Pulmonary artery endothelial cell (primary cell): ENCODE measurements around the gene RIMBP2. TPM values are rescaled to one million over a fixed set of nuclear protein-coding genes. Genes with fewer than 3 reads are reported as not detected.

Experiments used
- DNase-seq: peaks from one replicate; pipeline ENCODE4 v3.0.0-alpha.2; 2011; ENCODE audit warnings: low read depth, low spot score
- total RNA-seq: library from RNA; depleted of rRNA; stranded (reverse); fragments of >200 nt; gene quantifications from 2 replicates; pipeline ENCODE4 v1.2.3, GENCODE V29; 2014

RIMBP2 gene
- total RNA-seq, 1 donor from 2014 or later: not detected

DNA sequence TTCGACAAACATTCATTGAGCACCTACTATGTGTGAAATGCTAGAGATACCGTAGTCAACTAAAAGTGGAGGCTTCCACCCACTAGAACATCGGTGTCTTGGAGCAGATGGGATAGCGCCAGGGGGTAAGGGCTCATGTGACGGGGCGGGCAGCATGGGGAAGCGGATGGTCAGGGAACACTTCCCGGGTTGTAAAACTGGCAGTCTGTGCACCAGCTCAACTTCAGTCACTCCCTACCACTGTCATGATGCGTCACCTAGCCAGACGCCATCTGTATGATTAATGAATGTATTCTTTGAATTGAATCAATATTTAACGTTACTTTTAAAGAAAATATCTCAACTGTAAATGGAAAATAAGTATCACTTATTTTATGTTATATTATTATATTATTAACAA lies 284.9 kb downstream of the RIMBP2 start:
- no peak for DNase-seq

DNA sequence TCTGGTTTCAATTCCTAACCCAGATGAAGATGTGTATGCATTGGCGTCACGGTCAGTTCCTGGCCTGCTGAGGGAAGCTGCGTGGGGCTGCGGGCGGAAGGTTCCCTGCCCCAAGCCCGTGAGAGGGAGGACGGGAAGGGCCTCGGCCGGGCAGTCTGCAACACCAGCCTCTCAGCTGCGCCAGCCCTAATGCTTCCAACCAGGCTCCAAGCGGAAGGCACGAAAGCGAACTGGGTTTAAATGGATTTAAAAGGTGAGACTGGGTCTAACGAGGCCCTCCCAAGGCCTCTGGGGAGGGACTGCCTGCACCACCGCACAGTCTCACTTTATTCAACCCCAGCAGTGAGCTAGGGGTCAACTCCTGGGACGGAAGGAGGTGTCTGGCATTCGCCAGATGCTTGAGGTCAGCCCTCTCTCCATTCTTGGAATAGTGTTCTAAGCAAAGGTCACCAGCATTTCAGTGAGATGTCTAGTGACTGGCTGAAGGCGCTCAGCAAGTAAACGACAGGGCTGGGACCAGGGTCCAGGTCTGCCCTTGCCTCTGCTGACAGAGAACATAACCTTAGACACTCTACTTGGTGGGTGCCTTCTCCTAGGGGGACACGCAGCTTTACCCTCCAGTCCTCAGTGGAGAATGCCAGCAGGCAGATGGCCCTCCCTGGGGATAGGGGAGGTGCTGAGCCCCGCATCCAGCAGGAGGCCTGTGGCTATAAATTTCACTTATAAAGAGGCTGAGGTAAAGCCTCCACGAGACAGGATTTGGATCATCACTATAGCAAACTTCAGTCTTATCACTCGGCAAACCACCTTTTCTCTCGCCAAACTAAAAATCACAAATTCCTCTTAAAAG lies 286.2 kb downstream of the RIMBP2 start:
- no peak for DNase-seq

DNA sequence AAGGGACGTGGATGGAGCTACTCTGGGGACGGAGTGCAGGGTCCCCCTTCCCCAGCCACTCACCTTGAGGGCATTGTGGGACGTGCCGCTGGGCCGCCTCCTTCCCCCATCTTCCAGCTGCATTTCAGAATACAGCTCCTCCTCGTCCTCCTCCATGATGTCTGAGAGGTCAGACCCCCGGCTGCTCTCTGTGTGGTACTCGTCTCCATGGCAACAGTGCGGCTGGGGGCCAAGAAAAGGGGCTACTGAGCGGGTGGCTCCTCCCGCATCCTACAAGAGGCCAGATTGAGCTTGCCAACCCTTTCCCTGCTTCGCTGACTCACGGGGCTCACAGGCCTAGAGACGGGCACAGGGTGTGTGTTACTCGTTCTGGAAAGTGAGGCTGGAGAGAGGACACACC lies 288.0 kb downstream of the RIMBP2 start:
- DNase-seq: no peak

DNA sequence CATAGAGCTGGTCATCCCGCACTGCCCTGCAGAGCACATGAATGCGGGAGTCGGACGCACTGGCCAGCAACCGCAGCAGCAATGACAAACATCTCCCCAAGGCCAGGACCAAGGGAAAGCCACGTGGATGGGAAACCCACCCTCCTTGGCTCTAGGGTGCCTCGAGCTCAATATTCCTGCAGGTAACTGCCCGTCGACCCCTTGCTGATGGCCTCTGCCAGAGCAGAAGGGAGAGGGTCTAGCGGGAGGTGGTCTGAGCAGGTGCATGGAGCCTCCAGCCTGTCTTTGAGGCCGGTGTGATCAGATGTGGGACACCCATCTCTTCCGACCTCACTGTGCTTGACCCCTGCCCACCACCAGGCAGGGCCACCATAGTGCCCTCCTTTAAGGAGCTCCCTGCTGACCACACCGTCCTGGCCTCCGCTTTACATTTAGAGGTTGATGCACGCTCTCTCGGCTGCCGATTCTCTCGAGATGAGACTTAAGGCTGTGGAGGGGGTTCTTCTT lies 288.7 kb downstream of the RIMBP2 start:
- DNase-seq: no peak

DNA sequence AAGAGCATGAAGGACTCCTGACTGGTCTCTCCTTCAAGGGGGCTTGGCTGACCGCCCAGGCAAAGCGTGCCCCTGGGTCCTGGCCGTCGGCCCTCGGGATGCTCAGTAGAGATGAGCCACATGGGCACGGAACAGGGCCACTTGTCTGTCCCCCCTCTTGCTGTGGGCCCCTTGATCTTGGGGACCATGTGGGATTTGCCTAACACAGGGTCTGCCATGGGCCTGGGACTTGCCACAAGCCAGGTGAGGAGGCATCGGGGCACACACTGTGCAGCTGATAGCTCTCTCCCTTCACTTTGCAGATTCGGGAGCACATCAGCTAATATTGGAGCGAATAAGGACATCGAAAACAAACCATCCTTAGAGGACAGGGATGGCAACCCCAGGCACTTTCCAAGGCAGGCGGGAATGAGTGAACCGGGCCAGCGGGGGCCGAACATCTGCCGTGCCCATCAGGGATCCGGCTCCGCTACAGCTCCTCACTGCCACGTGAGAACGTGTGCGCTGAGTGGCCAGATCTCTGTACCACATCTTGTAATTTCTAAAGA lies 290.3 kb downstream of the RIMBP2 start:
- no peak for DNase-seq

DNA sequence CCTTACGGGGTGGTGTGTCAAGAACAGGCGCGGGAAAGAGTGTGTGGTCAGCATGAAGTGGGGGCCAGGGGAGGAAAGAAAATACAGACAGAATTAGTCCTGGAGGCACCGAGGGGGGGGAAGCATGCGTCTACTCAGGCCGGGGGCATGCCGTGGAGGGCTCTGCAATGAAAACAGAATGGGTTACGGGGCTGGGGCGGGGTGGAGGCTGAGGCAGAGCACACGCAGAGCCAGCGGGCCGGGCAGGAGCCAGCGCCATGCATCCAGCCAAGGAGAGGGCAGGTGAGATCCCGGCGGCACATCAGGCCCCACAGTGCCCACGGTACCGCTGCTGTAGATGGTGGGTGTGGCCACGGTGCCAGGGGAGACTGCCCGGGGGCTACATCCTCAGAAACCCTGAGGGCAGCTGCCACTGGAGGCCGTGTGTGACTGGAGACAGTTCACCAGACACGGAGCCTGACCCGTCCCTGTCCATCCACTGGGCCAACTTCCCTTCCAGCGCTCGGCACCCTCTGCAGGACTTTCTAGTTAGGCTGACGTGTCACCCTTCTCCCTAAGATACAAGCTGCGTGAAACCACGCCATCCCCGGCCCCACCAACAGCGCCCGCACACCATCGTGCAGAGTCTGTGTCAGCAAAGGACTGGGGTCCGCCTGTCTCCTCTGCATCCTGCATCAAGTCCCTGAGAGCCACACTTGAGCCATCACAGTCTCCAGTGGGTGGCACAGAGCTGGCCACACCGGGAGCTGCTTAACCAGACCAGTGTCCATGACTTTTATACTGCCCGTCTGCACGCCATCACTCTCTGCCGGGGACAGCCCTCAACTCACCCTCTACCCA lies 291.0 kb downstream of the RIMBP2 start:
- DNase-seq: no peak

DNA sequence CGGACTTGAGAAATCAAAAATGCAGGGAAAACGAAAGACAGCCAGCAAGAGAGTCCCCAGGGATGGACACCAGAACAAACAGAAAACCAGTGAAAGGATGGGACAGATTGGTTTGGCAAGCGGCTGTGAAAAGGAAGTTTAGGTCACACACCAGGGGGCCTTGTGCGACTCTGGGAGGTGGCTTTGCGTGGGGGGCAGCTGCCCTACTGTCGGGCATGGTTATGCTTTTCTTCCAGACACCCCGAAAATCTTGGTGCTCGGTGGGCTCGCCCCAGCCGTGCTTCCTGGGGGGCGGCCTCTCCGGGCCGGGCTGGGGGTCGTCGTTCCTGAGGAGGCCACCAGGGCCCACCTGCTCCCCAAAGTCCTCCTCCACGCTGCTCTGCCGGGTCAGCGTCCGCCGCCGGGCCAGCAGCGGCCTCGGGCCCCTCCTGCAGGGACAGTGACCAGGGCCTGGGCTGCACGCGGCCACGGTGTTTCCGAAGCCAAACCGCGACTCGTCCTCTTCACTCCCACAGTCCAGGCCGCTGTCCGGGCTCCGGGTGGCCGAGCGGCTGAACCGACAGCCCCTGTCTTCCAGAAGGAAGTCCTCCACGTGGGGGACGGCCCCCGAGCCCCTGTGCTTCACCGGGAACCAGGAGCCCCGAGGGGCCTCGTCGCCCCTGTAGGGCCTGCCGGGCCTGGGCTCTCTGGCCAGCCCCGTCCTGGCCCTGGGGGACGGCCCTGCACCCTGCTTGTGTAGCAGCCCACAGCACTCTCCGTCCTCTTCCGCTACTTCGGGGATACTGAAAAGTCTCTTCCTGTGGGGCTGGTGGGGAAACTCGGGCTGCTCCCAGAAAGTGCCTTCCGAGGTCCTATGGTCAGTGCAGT lies 291.9 kb downstream of the RIMBP2 start:
- no peak for DNase-seq

DNA sequence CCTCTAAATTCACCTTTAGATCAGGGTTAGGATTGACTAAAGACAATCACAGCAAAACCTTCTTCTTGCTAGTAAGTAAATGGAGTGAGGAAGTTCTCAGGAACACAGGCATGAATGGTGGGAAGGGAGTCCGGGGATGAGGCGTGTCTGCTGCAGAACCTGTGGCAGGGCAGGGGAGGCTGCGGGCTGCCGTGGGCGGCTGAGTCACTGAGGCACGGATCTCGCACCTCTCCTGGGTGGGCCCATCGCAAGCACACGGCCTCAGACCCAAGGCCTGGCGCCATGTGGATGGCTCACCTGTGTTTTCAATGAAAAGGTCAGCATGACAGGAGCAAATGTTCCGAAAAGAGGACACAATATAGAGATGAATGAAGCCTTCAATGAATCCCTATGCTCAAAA lies 293.0 kb downstream of the RIMBP2 start:
- DNase-seq: no peak

DNA sequence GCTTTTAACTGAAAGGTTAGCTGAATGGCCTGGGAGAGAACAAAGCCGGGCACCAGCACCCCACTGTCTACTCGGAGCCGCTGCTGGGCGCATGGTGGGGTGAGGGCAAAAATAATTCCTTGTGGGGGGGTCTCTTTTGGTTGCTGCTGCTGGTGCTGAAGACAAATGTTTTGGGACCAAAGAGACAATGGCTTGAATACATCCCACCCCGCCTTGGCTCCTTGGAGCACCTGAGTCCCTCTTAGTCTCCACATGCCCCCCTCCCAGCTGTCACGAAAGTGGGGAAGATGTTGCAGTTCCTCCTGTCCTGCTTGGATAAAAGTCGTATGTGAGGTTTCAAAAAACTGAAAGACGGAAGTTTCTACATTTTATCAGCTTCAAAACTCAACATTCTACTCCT lies 293.4 kb downstream of the RIMBP2 start:
- no peak for DNase-seq

DNA sequence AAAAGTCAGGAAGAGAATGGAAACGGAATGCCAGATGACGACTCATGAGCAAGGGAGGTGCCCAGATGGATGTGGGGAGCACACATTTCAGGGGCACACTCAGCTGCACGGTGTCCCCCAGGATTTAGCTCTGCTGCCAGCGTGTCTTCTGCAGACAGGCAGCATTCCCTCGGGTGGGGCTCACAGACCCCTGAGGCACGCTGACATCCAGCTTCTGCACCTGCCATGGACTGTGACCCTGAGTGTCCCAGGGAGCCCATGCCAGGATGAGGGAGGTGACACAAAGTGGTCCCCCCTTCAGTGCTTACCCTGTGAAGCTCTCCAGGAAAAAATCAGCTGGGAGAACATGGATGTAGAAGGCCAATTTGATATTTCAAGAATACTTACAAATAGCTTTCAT lies 294.2 kb downstream of the RIMBP2 start:
- DNase-seq: no peak

DNA sequence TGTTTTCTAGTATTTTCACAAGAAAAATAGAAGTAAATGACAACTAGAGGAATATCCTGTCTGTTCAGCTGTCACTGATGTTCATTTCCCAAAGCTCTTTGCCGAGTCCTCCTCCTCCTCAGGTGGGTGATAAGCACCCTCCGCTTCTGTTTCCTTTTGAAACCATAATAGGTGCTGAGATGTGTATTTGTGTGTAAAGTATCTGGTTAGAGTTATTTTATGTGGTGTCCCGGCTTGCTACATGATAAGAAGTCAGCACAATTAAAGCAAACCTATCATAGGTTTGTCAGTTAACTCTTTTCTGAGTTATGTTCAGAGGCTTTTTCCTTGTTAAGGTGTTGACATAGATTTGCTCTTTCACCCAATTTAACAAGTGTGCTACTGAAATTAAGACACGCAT lies 296.0 kb downstream of the RIMBP2 start:
- no peak for DNase-seq

DNA sequence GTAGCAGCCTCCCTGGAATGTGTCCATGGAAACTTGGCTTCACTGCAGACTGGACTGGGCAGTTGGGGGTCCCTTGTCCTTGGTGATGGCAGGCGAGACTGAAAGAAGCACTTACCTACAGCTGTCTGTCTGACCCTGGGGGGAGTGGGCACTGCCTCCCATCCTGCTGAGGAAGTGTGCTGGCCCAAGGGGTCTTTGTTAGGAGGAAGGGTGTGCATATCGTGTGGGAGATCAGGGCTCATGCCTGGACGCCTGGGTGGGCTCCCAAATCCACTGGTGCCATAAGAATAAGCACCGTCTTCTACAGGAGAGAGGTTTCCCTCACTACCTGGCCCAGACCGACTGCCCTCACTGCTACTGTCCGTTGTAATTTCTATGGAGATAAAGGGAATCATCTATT lies 297.0 kb downstream of the RIMBP2 start:
- no peak for DNase-seq

DNA sequence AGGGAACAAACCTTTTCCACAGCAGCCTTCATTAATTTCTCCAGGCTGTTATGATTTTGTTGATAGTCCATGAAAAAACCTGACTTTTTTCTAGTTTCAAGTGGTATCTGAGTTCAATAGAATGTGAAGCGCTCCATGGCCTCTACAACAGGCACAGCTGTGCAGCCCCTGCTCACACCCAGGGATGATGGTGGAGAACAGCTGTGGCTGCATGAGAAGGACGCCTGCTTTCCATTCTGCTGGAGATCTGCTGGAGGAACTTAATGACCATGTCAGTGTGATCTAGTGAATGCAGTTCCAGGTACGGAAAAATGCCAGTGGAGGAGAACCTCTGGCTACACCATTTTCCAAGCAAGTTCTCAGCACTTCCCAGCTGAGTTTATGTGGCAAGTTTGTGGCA lies 297.8 kb downstream of the RIMBP2 start:
- DNase-seq: no peak

DNA sequence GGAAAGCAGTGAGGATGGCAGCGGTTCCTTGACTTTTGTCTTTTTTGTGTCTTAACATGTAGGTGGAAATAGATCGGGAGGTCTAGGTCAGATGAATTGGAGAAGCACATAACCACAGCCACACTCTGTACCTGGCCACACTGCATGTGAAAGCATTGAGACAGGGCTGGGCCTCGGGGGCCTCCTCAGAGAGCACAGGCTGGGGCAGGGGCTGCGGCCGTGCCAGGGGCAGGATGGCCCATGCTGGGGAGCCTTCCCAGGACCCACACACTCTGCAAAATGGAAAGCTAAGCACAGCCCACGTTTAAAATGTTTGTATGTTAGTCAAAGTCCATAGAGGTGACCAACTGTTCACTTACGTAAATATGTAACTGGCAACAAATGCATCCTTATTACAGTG lies 301.7 kb downstream of the RIMBP2 start:
- DNase-seq: no peak

DNA sequence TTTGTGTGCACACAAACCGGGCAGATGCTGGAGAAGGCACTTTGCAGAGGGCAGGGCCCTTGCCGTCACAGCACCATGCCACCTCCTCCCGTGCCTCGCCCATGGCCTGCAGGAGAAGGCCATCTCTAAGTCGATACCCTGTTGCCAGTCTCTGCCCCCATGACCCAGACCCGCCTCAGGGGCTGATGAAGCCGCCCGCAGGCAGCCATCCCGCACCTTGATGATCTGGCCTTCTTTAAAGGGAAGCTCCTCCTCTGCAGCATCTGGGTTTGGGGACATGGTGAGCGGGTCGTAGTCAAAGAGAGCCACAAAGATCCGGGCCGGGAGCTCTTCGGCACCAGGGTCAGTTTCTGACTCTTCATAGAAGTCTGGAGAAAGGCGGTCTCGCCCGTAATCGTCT lies 302.2 kb downstream of the RIMBP2 start:
- DNase-seq: no peak

DNA sequence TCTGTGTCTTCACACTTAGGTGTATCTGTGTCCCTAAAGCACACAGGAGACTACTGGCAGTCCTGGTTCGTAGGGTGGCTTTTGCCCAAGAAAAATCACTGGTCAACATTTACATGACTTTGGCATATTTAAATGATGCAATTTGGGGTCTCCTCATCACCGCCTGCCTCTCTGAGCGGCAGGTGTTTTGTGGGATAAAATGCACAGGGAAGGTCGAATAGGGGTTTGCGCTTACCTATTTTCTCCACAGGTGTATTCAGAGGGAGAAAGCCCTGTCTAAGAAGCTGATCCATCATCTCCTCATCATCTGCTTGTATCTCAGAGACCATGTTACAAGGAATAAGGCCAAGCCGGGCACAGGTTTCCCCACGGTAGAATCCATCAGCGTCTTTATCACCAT lies 303.7 kb downstream of the RIMBP2 start:
- DNase-seq: no peak

DNA sequence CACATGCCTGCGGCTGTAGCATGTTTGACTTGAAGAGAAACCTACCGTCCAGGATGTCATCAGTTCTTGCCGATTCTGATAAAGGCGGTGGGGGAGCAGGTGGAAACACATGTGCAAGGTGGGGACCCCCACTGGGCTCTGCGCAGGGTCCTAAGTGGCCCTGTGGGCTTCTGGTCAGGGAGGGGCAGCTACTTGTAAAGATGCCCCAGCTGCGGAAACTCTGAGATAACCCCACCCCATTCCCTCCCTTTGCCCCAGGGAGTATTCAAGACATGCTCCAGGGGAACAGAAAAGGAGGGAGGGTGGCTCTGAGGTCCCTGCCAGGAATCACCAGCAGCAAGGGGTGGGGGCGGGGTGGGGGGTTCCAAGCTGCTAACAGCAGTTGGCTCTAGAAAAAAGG lies 310.8 kb downstream of the RIMBP2 start:
- no peak for DNase-seq

DNA sequence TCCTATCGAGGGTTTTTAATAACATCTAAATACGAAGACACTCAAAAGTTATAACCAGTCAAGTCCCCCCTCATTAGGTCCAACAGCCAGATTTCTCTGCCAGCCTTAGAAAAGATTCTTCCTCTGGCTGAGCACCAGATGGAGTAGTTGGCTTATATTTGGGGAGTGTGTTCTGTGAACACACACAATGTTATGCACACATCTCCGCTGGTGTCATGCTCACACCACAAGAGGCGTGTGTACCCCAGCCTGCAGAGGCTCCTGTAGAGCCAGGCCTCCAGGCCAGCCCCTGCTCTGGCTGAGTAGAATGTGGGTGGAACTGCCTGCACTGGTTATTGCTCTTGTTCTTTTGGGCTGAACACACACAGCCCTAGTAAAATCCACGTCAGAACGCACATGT lies 314.4 kb downstream of the RIMBP2 start:
- no peak for DNase-seq

DNA sequence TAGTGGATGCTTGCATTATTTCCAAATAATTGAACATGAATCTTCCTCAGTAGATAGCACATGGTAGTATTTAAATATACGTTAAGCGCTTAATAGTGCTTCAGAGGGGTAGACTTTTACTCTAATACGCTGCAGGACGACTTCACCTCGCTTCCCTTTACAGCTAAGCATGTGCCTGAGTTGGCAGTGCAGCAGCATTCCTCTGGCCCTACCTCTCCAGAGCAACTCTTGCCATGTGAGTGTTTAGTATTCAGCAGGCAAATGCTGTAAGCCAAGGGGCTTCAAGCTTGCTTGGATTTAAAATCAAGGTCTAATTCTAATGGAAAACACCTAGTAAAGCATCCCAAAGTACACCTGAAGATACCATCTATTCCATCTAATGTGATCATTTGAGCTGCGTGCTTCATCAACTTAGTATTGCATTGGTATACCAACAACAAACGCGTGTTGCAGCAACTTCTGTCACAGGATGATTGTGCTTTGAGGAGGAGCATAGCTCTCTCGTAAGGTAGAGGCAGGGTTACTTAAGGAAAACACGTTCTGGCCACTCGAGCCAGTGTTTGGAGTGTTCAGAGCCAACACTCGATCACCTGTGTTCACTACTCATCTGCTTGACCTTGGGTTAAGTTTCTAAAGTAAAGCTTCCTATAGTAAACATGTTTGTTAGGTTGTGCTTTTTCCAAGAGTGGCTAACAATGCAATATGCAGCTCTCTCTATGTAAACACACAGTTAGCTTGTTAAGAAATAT lies 317.8 kb downstream of the RIMBP2 start:
- no peak for DNase-seq

DNA sequence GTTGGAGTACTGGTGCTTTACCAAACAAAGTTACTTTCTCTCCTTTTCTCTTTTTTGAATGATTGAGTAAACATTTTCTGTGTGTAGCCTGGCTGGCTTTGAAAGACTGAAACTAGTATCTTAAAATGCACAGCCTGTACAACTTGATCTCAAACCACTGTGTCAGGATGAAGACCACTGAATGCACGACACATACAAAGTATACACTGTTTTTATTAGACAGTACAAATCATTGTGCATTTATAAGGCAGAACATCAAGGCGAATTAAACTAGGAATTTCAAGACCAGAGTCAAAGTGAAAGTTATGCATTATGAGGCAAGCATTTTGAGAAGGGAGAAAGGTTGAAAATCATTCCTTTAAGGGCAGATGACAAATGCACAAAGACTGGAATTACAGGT lies 319.4 kb downstream of the RIMBP2 start:
- DNase-seq: no peak

DNA sequence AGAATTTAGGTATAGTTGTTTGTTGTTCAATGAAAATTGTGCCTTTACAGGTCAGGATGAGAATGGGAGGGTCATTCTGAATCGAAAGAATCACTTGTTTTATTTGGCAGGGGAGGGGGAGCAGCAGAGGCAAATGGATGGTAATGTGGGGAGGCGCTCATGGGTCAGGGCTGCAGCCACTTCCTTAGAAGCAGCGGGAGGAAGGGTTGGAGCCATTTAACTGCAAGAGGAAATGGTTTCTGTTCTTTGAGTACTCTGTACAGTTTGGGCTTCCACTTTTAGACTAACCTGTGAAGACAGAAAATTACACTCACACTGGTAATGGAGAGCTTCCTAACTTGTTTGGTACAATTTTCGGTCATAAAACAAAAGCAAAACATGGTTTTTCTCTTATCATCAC lies 321.2 kb downstream of the RIMBP2 start:
- no peak for DNase-seq
